ENCODE measurements around the gene CREBBP. TPM values are rescaled to one million over a fixed set of nuclear protein-coding genes. Genes with fewer than 3 reads are reported as not detected.
"Not testable (repeated sequence)": the region's sequence is repeated elsewhere in the genome, so short reads cannot be mapped to it uniquely, and the experiment has no call there.

The CREBBP gene
- total RNA-seq, 2 experiments from 2014 or later = 36.0 to 72.3 TPM

- ChIA-PET POLR2A (interaction anchor here (0.5 to 0.6 kb wide), 4 partner anchors 43 to 215 kb away, joined by 3 to 5 read pairs (median 4); no protein-coding TSS in a partner anchor), CTCF (ENCODE audit: unreplicated experiment) (no interaction called here)
- TF ChIP-seq EZH2phosphoT487 (IDR thresholded peaks at IDR 0.05; ENCODE audit: borderline replicate concordance, low read depth, low read length) = no peak
- TF ChIP-seq CTCF (conservative IDR thresholded peaks at IDR 0.05; ENCODE audit: low read length) = no peak
- intact Hi-C loops (cut with micrococcal nuclease; ENCODE audit: unreplicated experiment) = no loop called here
- peak; percentile 91 for DNase-seq (ENCODE audit: low spot score)
- no peaks in the 10 kb centered on the region for H3K9me3 ChIP-seq (ENCODE audit: low read length)
- no peaks in the 10 kb centered on the region for H3K9me2 ChIP-seq (ENCODE audit: insufficient read depth, low read length)
- H3K79me2 ChIP-seq (ENCODE audit: insufficient read depth, low read depth, low read length) = peaks cover 53% of the 10 kb centered on the region
- no peaks in the 10 kb centered on the region for H4K20me1 ChIP-seq (ENCODE audit: insufficient read depth, low read length)
- H2AFZ ChIP-seq (ENCODE audit: low read length) = peak within 1 kb of the TSS; percentile 76
- peaks cover 13% of the 10 kb centered on the region for H3K4me1 ChIP-seq (ENCODE audit: insufficient read depth, low read length, poor library complexity, severe bottlenecking)
- BruUV-seq (replicated peaks) = no TSS peak
- H3K4me3 ChIP-seq (ENCODE audit: low read depth, low read length, poor library complexity, severe bottlenecking) = peak within 1 kb of the TSS; percentile 87
- H3K4me2 ChIP-seq (ENCODE audit: low read length) = peak within 1 kb of the TSS; percentile 92
- H3K36me3 ChIP-seq (ENCODE audit: insufficient read depth, low read length) = peaks cover 28% of the 10 kb centered on the region
- H3K27ac ChIP-seq (ENCODE audit: low read depth, low read length, poor library complexity, severe bottlenecking) = peak within 1 kb of the TSS; percentile 48
These were observed 163.1 kb downstream of the CREBBP start, which contains the start of gene TRAP1 for GRCh38 chr16:3717235-3718018. TRAP1 (minus strand) TSS chr16:3717524; CDS start chr16:3717508, 16 bp downstream.

- ChIA-PET POLR2A (interaction anchor here (0.5 to 0.6 kb wide), 2 partner anchors 139 to 215 kb away, joined by 3 to 5 read pairs; no protein-coding TSS in a partner anchor), CTCF (ENCODE audit: unreplicated experiment) (no interaction called here)
- Histone ChIP-seq H3K79me2 (ENCODE audit: insufficient read depth, low read depth, low read length) (peaks cover 59% of the 10 kb centered on the region), H4K20me1 (ENCODE audit: insufficient read depth, low read length) (no peaks in the 10 kb centered on the region), H3K9me2 (ENCODE audit: insufficient read depth, low read length) (no peaks in the 10 kb centered on the region), H3K36me3 (ENCODE audit: insufficient read depth, low read length) (peaks cover 34% of the 10 kb centered on the region), H2AFZ (ENCODE audit: low read length) (peak overlapping the region; percentile 45; the same call in 1 of the 2 replicates), H3K27ac (ENCODE audit: low read depth, low read length, poor library complexity, severe bottlenecking) (peak overlapping the region; percentile 29), H3K4me2 (ENCODE audit: low read length) (peak overlapping the region; percentile 92), H3K9me3 (ENCODE audit: low read length) (no peaks in the 10 kb centered on the region), H3K4me1 (ENCODE audit: insufficient read depth, low read length, poor library complexity, severe bottlenecking) (peaks cover 13% of the 10 kb centered on the region), H3K4me3 (ENCODE audit: low read depth, low read length, poor library complexity, severe bottlenecking) (peak overlapping the region; percentile 87)
- no TSS peak for BruUV-seq (replicated peaks)
- TF ChIP-seq CTCF (conservative IDR thresholded peaks at IDR 0.05; ENCODE audit: low read length) (no peak), EZH2phosphoT487 (IDR thresholded peaks at IDR 0.05; ENCODE audit: borderline replicate concordance, low read depth, low read length) (no peak)
- intact Hi-C loops (cut with micrococcal nuclease; ENCODE audit: unreplicated experiment) = no loop called here
- peak; percentile 65 for DNase-seq (ENCODE audit: low spot score)
These were observed 163.7 kb downstream of the CREBBP start for GRCh38 chr16:3716831-3717234.

GRCh38 chr16:3715430-3715829, 165.1 kb downstream of the CREBBP start:
- BruUV-seq (replicated peaks) = no TSS peak
- no peaks in the 10 kb centered on the region for H3K9me3 ChIP-seq (ENCODE audit: low read length)
- TF ChIP-seq CTCF (conservative IDR thresholded peaks at IDR 0.05; ENCODE audit: low read length) (no peak), EZH2phosphoT487 (IDR thresholded peaks at IDR 0.05; ENCODE audit: borderline replicate concordance, low read depth, low read length) (no peak)
- no peak for DNase-seq (ENCODE audit: low spot score)
- H3K4me2 ChIP-seq (ENCODE audit: low read length) = 0 out of 2 replicates have a peak overlapping the region, but pooled peaks have one; percentile 92
- H3K4me1 ChIP-seq (ENCODE audit: insufficient read depth, low read length, poor library complexity, severe bottlenecking) = peaks cover 13% of the 10 kb centered on the region
- peaks cover 44% of the 10 kb centered on the region for H3K36me3 ChIP-seq (ENCODE audit: insufficient read depth, low read length)
- H3K79me2 ChIP-seq (ENCODE audit: insufficient read depth, low read depth, low read length) = peaks cover 73% of the 10 kb centered on the region
- ChIA-PET POLR2A (no interaction called here), CTCF (ENCODE audit: unreplicated experiment) (no interaction called here)
- intact Hi-C loops (cut with micrococcal nuclease; ENCODE audit: unreplicated experiment) = no loop called here
- H4K20me1 ChIP-seq (ENCODE audit: insufficient read depth, low read length) = no peaks in the 10 kb centered on the region; the same call in 1 of the 2 replicates
- H3K4me3 ChIP-seq (ENCODE audit: low read depth, low read length, poor library complexity, severe bottlenecking) = no peak overlapping the region
- no peaks in the 10 kb centered on the region for H3K9me2 ChIP-seq (ENCODE audit: insufficient read depth, low read length)
- H3K27ac ChIP-seq (ENCODE audit: low read depth, low read length, poor library complexity, severe bottlenecking) = no peak overlapping the region
- no peak overlapping the region for H2AFZ ChIP-seq (ENCODE audit: low read length)

GRCh38 chr16:3714378-3714777, 166.1 kb downstream of the CREBBP start:
- DNase-seq (ENCODE audit: low spot score); intact Hi-C loops (cut with micrococcal nuclease; ENCODE audit: unreplicated experiment); H2AFZ ChIP-seq (ENCODE audit: low read length); H3K4me3 ChIP-seq (ENCODE audit: low read depth, low read length, poor library complexity, severe bottlenecking); H3K4me2 ChIP-seq (ENCODE audit: low read length); POLR2A ChIA-PET; CTCF ChIA-PET (ENCODE audit: unreplicated experiment); H4K20me1 ChIP-seq (ENCODE audit: insufficient read depth, low read length); H3K27ac ChIP-seq (ENCODE audit: low read depth, low read length, poor library complexity, severe bottlenecking); H3K9me3 ChIP-seq (ENCODE audit: low read length); BruUV-seq (replicated peaks); H3K9me2 ChIP-seq (ENCODE audit: insufficient read depth, low read length): not testable (repeated sequence)
- Histone ChIP-seq H3K36me3 (ENCODE audit: insufficient read depth, low read length) (peaks cover 52% of the 10 kb centered on the region), H3K79me2 (ENCODE audit: insufficient read depth, low read depth, low read length) (peaks cover 83% of the 10 kb centered on the region), H3K4me1 (ENCODE audit: insufficient read depth, low read length, poor library complexity, severe bottlenecking) (peaks cover 13% of the 10 kb centered on the region)

Data from OCI-LY7 (cell line).